ENCODE measurements around the gene IARS2.

GRCh38 chr1:220127076-220127475 is 33.1 kb downstream of the IARS2 start:
- TF ChIP-seq, protein P1, sequence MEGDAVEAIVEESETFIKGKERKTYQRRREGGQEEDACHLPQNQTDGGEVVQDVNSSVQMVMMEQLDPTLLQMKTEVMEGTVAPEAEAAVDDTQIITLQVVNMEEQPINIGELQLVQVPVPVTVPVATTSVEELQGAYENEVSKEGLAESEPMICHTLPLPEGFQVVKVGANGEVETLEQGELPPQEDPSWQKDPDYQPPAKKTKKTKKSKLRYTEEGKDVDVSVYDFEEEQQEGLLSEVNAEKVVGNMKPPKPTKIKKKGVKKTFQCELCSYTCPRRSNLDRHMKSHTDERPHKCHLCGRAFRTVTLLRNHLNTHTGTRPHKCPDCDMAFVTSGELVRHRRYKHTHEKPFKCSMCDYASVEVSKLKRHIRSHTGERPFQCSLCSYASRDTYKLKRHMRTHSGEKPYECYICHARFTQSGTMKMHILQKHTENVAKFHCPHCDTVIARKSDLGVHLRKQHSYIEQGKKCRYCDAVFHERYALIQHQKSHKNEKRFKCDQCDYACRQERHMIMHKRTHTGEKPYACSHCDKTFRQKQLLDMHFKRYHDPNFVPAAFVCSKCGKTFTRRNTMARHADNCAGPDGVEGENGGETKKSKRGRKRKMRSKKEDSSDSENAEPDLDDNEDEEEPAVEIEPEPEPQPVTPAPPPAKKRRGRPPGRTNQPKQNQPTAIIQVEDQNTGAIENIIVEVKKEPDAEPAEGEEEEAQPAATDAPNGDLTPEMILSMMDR (IDR thresholded peaks at IDR 0.05; ENCODE audit: extremely low read depth in 1 of 2, insufficient read depth in 1 of 2, low read depth in 1 of 2, low read length in 2 of 2), result no peak
- TF ChIP-seq POLR2A (IDR thresholded peaks at IDR 0.05; ENCODE audit: low read depth, low read length) (no peak), POLR2AphosphoS5 (IDR thresholded peaks at IDR 0.05; ENCODE audit: insufficient read depth, low read depth, low read length) (no peak), EZH2 (IDR thresholded peaks at IDR 0.05; ENCODE audit: borderline replicate concordance, low read depth, low read length, severe bottlenecking) (no peak), JUN (IDR thresholded peaks at IDR 0.05; ENCODE audit: borderline replicate concordance, insufficient read depth, insufficient read length, low read depth) (no peak), FOS (IDR thresholded peaks at IDR 0.05; ENCODE audit: borderline replicate concordance, insufficient read depth, low read length) (no peak), GATA2 (IDR thresholded peaks at IDR 0.05; ENCODE audit: insufficient read depth, insufficient read length, low read depth, low read length) (no peak)
- TF ChIP-seq, protein P2, sequence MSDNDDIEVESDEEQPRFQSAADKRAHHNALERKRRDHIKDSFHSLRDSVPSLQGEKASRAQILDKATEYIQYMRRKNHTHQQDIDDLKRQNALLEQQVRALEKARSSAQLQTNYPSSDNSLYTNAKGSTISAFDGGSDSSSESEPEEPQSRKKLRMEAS (IDR thresholded peaks at IDR 0.05; ENCODE audit: insufficient read depth, insufficient read length), result no peak

Measured in endothelial cell of umbilical vein (primary cell).